ENCODE data around the gene NID2.

- no peak for TF ChIP-seq TAF1 (IDR thresholded peaks at IDR 0.05; ENCODE audit: low read depth, low read length)
- no peak for TF ChIP-seq POLR2A (IDR thresholded peaks at IDR 0.05; ENCODE audit: low read depth, low read length)
- TF ChIP-seq SPI1 (IDR thresholded peaks at IDR 0.05; ENCODE audit: low read depth, low read length): no peak
Observed at GRCh38 chr14:51999084-51999483, 69.8 kb downstream of the NID2 start.

Data from GM12891 (cell line).